ENCODE data around the gene GPR162. TPM values are rescaled to one million over a fixed set of nuclear protein-coding genes. Genes with fewer than 3 reads are reported as not detected.

Gene GPR162
- total RNA-seq, 1 experiment from 2014 or later: 6.1 TPM

GRCh38 chr12:6849427-6849826 is 27.8 kb downstream of the GPR162 start:
- Mint-ChIP-seq H3K4me1 (peaks cover 24 to 26% of the 10 kb centered on the region in 2 experiments), H3K27ac (no peak overlapping the region; a peak in 1 of 7 replicates), H3K9me3 (no peaks in the 10 kb centered on the region; a peak in 1 of 5 replicates), H3K27me3 (ENCODE audit: low read depth) (no peaks in the 10 kb centered on the region), H3K36me3 (ENCODE audit: insufficient read depth in 1 of 3, low read depth in 3 of 3) (peaks cover 28 to 66% (median 63%) of the 10 kb centered on the region in 3 experiments), H3K4me3 (peak overlapping the region; percentile 94 to 98)
- Histone ChIP-seq H4K5ac (ENCODE audit: insufficient read length, low read depth, low read length) (no peak overlapping the region), H2AK5ac (ENCODE audit: insufficient read length, low read length) (no peak overlapping the region), H4K91ac (ENCODE audit: insufficient read length, low read depth, low read length) (no peak overlapping the region), H4K20me1 (ENCODE audit: control insufficient read depth, insufficient read depth, insufficient read length) (peaks cover 2% of the 10 kb centered on the region), H3K4ac (ENCODE audit: low read depth, low read length) (no peak overlapping the region), H3K18ac (ENCODE audit: insufficient read length, low read depth, low read length) (no peak overlapping the region), H3K4me2 (ENCODE audit: insufficient read depth, insufficient read length, low read length) (no peak overlapping the region), H3K27me3 (ENCODE audit: insufficient read depth, low read length) (no peaks in the 10 kb centered on the region), H3K4me1 (ENCODE audit: insufficient read depth, low read length) (no peaks in the 10 kb centered on the region; the same call in 1 of the 2 replicates), H3K9ac (ENCODE audit: extremely low read depth, insufficient read length, low read length) (no peak overlapping the region), H2BK20ac (ENCODE audit: low read depth, low read length, poor library complexity, severe bottlenecking) (no peak overlapping the region), H3T11ph (ENCODE audit: low read length) (no peak overlapping the region), H3K23me2 (ENCODE audit: insufficient read length, low read depth, low read length, poor library complexity, severe bottlenecking) (peaks cover 16% of the 10 kb centered on the region), H2BK15ac (ENCODE audit: low read depth, low read length) (no peak overlapping the region), H3K27ac (ENCODE audit: insufficient read length, low read depth, low read length) (no peak overlapping the region), H3K56ac (ENCODE audit: insufficient read length, low read depth, low read length) (no peak overlapping the region), H2BK12ac (ENCODE audit: insufficient read length, low read depth, low read length) (no peak overlapping the region), H3K79me2 (ENCODE audit: insufficient read depth, low read length) (peaks cover 5% of the 10 kb centered on the region; the same call in 1 of the 2 replicates), H3K79me1 (ENCODE audit: insufficient read depth, low read depth, low read length, poor library complexity, severe bottlenecking) (no peaks in the 10 kb centered on the region), H3K23ac (ENCODE audit: insufficient read length, low read depth, low read length) (no peak overlapping the region), H2AFZ (ENCODE audit: low read length) (no peak overlapping the region), H2BK5ac (ENCODE audit: insufficient read length, low read length) (no peak overlapping the region), H3K14ac (ENCODE audit: insufficient read depth, low read length) (no peak overlapping the region), H3K9me3 (ENCODE audit: control insufficient read depth, low read depth, low read length) (no peaks in the 10 kb centered on the region), H4K8ac (replicated peaks; ENCODE audit: insufficient read length, low read depth, low read length) (no peak overlapping the region), H2BK120ac (ENCODE audit: low read depth, low read length, poor library complexity, severe bottlenecking) (no peak overlapping the region)
- TF ChIP-seq CTCF (conservative IDR thresholded peaks at IDR 0.05): no peak
- DNase-seq: no peak
- no CpG with 5 or more reads among the region's 2 CpGs for WGBS (ENCODE audit: extremely low coverage, insufficient read length, low lambda C conversion rate)
